Gastrocnemius medialis (tissue), 4 donors: ENCODE measurements around the gene WEE1. TPM values are rescaled to one million over a fixed set of nuclear protein-coding genes. Genes with fewer than 3 reads are reported as not detected.
A peak's percentile ranks its signal among the peaks of the same experiment; 100 is the strongest.

ENCODE experiments used
- ATAC-seq, 2 donors: fragments of 150-250 bp; one replicate each; pipeline ENCODE4 v1.9.1; 2016
- DNase-seq, 2 donors: peaks; one replicate each; pipeline ENCODE4 v3.0.0-alpha.2; 2019
- H3K27ac ChIP-seq, 4 donors: fragments of 200-600 bp; sonication (generic); 1 replicate in 1 of 4; 2 replicates in 3 of 4; pipeline ENCODE4 v1.5.1; 2016 to 2018; ENCODE audit warnings: mild to moderate bottlenecking in 2 of 4, moderate library complexity in 1 of 4
- H3K27me3 ChIP-seq, 3 donors: fragments of 200-600 bp; sonication (generic) in 2 of 3; 1 replicate in 1 of 3; 2 replicates in 2 of 3; pipeline versions ENCODE4 v1.5.1 to v1.6.0; 2016 to 2019; ENCODE audit warnings: mild to moderate bottlenecking in 1 of 3, moderate library complexity in 1 of 3
- H3K36me3 ChIP-seq, 2 donors: fragments of 200-600 bp; sonication (generic) in 1 of 2; one replicate each; pipeline ENCODE4 v1.5.1; 2017 to 2018
- H3K4me1 ChIP-seq, 2 donors: fragments of 200-600 bp; sonication (generic) in 1 of 2; one replicate each; pipeline ENCODE4 v1.5.1; 2016 to 2017; ENCODE audit warnings: mild to moderate bottlenecking in 2 of 2
- H3K4me3 ChIP-seq, 4 donors: fragments of 200-600 bp; sonication (generic) in 3 of 4; 1 replicate in 1 of 4; 2 replicates in 3 of 4; pipeline ENCODE4 v1.5.1; 2016 to 2019; ENCODE audit warnings: mild to moderate bottlenecking in 2 of 4
- H3K9me3 ChIP-seq, 3 donors: fragments of 200-600 bp; sonication (generic) in 2 of 3; 1 replicate in 1 of 3; 2 replicates in 2 of 3; pipeline ENCODE4 v1.5.1; 2016 to 2019
- POLR2A ChIP-seq, 2 donors: fragments of 450-650 bp; IDR thresholded peaks; one replicate each; pipeline ENCODE4 v1.6.1; 2017; ENCODE audit warnings: antibody characterized with exemption in 2 of 2, mild to moderate bottlenecking in 2 of 2, moderate library complexity in 2 of 2
- in situ Hi-C, 4 donors: fragments of 200-750 bp; cut with MboI; loops; one replicate each; pipeline versions ENCODE4 v1.15.0 to v1.8.0; 2017; ENCODE audit warnings: low sequenced_read_pairs in 4 of 4
- intact Hi-C: fragments of 100-400 bp; cut with DNase I; formaldehyde crosslinking; loops from one replicate; pipeline ENCODE4 v1.15.1; 2023; ENCODE audit warnings: low total_unique reads
- total RNA-seq, 4 donors: library from RNA; depleted of rRNA; stranded (reverse); fragments of >200 nt; gene quantifications; one replicate each; pipeline versions ENCODE4 v1.1.0 to v1.2.3, GENCODE V29; 2016
- TF ChIP-seq, protein P1 (sequence below), 5 experiments: fragments of 450-650 bp in 3 of 5; fragments of 200-600 bp in 2 of 5; sonication (generic) in 2 of 5; IDR thresholded peaks in 4 of 5; conservative IDR thresholded peaks in 1 of 5; 1 replicate in 4 of 5; 2 replicates in 1 of 5; pipeline ENCODE4 v1.5.1; 2016 to 2019; ENCODE audit warnings: antibody characterized with exemption in 5 of 5, mild to moderate bottlenecking in 3 of 5, moderate library complexity in 3 of 5

The WEE1 gene
- total RNA-seq, 4 donors from 2014 or later: 6.8 to 16.2 (median 10.6) TPM

- TF ChIP-seq, protein P1, sequence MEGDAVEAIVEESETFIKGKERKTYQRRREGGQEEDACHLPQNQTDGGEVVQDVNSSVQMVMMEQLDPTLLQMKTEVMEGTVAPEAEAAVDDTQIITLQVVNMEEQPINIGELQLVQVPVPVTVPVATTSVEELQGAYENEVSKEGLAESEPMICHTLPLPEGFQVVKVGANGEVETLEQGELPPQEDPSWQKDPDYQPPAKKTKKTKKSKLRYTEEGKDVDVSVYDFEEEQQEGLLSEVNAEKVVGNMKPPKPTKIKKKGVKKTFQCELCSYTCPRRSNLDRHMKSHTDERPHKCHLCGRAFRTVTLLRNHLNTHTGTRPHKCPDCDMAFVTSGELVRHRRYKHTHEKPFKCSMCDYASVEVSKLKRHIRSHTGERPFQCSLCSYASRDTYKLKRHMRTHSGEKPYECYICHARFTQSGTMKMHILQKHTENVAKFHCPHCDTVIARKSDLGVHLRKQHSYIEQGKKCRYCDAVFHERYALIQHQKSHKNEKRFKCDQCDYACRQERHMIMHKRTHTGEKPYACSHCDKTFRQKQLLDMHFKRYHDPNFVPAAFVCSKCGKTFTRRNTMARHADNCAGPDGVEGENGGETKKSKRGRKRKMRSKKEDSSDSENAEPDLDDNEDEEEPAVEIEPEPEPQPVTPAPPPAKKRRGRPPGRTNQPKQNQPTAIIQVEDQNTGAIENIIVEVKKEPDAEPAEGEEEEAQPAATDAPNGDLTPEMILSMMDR (IDR thresholded peaks at IDR 0.05 in 4 of 5, conservative IDR thresholded peaks at IDR 0.05 in 1 of 5): no peak
- TF ChIP-seq POLR2A (IDR thresholded peaks at IDR 0.05): no peak
- H3K27me3 ChIP-seq: no peaks in the 10 kb centered on the region
- H3K9me3 ChIP-seq: no peaks in the 10 kb centered on the region
- in situ Hi-C loops (no loop called here), intact Hi-C loops (no loop called here)
- H3K27ac ChIP-seq: no peak overlapping the region
- peaks cover 0 to 4% of the 10 kb centered on the region in 2 donors for H3K4me1 ChIP-seq
- no peak overlapping the region for H3K4me3 ChIP-seq
- H3K36me3 ChIP-seq: no peaks in the 10 kb centered on the region
- DNase-seq (no peak), ATAC-seq (no peak)
Observed at GRCh38 chr11:9609002-9609759, 35.7 kb downstream of the WEE1 start.

DNA sequence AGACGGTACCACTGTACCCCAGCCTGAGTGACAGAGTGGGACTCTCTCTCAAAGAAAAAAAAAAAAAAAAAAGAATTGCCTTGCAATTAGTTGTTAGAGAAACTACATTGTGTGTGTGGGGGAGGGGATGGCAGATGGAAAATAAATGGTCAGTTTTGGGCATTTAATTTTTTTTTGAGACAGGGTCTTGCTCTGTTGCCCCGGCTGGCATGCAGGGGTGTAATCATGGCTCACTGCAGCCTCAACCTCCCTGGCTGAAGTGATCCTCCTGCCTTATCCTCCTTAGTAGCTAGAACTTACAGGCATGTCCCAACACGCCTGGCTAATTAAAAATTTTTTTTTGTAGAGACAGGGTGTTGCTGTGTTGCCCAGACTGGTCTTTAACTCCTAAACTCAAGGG is 36.4 kb downstream of the WEE1 start:
- DNase-seq (no peak), ATAC-seq (no peak)
- H3K9me3 ChIP-seq: no peaks in the 10 kb centered on the region
- H3K27ac ChIP-seq: no peak overlapping the region
- H3K27me3 ChIP-seq: no peaks in the 10 kb centered on the region
- intact Hi-C loops: loop anchor here (5.0 to 10.0 kb wide), 2 partner anchors 362 to 695 kb away; partner anchors contain the start of gene ADM
- no peak overlapping the region for H3K4me3 ChIP-seq
- TF ChIP-seq, protein P1 (IDR thresholded peaks at IDR 0.05 in 4 of 5, conservative IDR thresholded peaks at IDR 0.05 in 1 of 5): no peak
- H3K36me3 ChIP-seq: no peaks in the 10 kb centered on the region
- peaks cover 0 to 9% of the 10 kb centered on the region in 2 donors for H3K4me1 ChIP-seq
- in situ Hi-C loops: loop anchor here in 1 of 4 donors (10.0 kb wide), 1 partner anchor 75 kb away; no protein-coding TSS in a partner anchor

DNA sequence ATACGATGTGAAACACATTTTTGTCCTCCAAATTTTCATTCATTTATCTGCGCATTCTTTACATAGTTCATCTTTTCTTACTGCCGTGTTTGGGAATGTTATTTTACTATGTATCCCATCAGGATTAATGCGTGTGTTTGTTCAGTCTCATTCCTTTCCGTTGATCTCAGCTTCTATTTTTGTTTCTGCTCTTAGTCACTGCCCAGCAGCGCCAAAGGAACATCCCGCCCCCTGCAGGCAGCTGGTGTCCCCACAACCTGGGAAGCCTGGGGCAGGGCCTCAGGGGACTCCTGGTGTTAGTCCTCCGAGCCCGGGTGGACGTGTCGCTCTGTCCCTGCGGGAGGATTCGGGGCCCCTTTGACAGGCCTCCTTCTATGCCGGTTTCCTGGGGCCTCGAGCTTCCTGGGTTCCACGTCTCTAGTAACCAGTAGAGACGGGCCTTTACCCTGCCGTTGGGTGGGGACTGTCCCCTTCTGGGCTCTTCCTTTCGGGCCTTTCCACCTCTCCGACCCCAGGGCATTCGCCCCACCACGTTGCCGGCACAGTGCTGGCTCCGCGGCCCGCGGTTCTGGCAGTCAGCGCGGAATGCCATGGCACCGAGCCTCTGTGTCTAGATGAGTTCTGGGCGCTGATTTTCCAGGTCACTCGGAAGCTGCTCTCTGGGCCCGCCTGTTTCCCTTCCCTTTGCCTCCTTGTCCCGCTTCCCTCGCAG is 39.8 kb downstream of the WEE1 start:
- in situ Hi-C loops: loop anchor here in 1 of 4 donors (10.0 kb wide), 1 partner anchor 78 kb away; no protein-coding TSS in a partner anchor

More for the DNA sequence above, 39.8 kb downstream of the WEE1 start:
- Histone ChIP-seq H3K27me3 (no peaks in the 10 kb centered on the region), H3K36me3 (no peaks in the 10 kb centered on the region), H3K4me3 (peak overlapping the region; percentile 46 to 66 (median 64)), H3K27ac (peak overlapping the region; percentile 86 to 96 (median 89)), H3K9me3 (no peaks in the 10 kb centered on the region), H3K4me1 (peaks cover 0 to 16% of the 10 kb centered on the region in 2 donors)
- peak; percentile 92 for ATAC-seq
- intact Hi-C loops: loop anchor here (1.0 to 10.0 kb wide), 4 partner anchors 40 to 692 kb away; partner anchors contain the start of genes ADM and WEE1
- DNase-seq: peak; percentile 88 to 92
- TF ChIP-seq POLR2A (IDR thresholded peaks at IDR 0.05): peak; percentile 53 to 68
- TF ChIP-seq, protein P1 (IDR thresholded peaks at IDR 0.05 in 4 of 5, conservative IDR thresholded peaks at IDR 0.05 in 1 of 5): peak; percentile 79 to 94 (median 90)
